Omental fat pad (tissue), 4 donors: Measurements from ENCODE around the gene GDAP1L1. TPM values are rescaled to one million over a fixed set of nuclear protein-coding genes. Genes with fewer than 3 reads are reported as not detected.
"Not testable (repeated sequence)": the region's sequence is repeated elsewhere in the genome, so short reads cannot be mapped to it uniquely, and the experiment has no call there.

ENCODE experiments used
- ATAC-seq: fragments of 150-250 bp; one replicate; pipeline ENCODE4 v1.9.1; 2016; ENCODE audit warnings: mild to moderate bottlenecking, moderate library complexity; ENCODE audit not compliant: low FRiP score
- DNase-seq: peaks from one replicate; pipeline ENCODE4 v3.0.0-alpha.2; 2019; ENCODE audit warnings: low spot score
- CTCF ChIP-seq, 3 donors: fragments of 450-650 bp; IDR thresholded peaks; one replicate each; pipeline ENCODE4 v1.5.1; 2016 to 2017; ENCODE audit warnings: antibody characterized with exemption in 3 of 3, mild to moderate bottlenecking in 3 of 3, moderate library complexity in 2 of 3
- total RNA-seq, 4 donors: library from RNA; depleted of rRNA; stranded (reverse); fragments of >200 nt; gene quantifications; one replicate each; pipeline ENCODE4 v1.1.0, GENCODE V29; 2016

GDAP1L1 gene
- total RNA-seq, 4 donors from 2014 or later: not detected

GRCh38 chr20:44284032-44284431 lies 36.9 kb downstream of the GDAP1L1 start:
- TF ChIP-seq CTCF (IDR thresholded peaks at IDR 0.05): no peak
- DNase-seq: no peak
- no peak for ATAC-seq

- ATAC-seq: no peak
- no peak for TF ChIP-seq CTCF (IDR thresholded peaks at IDR 0.05)
- no peak for DNase-seq
Observed at GRCh38 chr20:44287272-44288097, 40.4 kb downstream of the GDAP1L1 start.

GRCh38 chr20:44288252-44288651 lies 41.1 kb downstream of the GDAP1L1 start:
- DNase-seq (no peak), ATAC-seq (no peak)

GRCh38 chr20:44291754-44292153 lies 44.6 kb downstream of the GDAP1L1 start:
- no peak for TF ChIP-seq CTCF (IDR thresholded peaks at IDR 0.05)
- no peak for DNase-seq
- ATAC-seq: no peak

More at GRCh38 chr20:44288252-44288651, 41.1 kb downstream of the GDAP1L1 start:
- TF ChIP-seq CTCF (IDR thresholded peaks at IDR 0.05): no peak

GRCh38 chr20:44296011-44296410 lies 48.9 kb downstream of the GDAP1L1 start:
- no peak for DNase-seq
- no peak for ATAC-seq
- TF ChIP-seq CTCF (IDR thresholded peaks at IDR 0.05): no peak

GRCh38 chr20:44297721-44298120 lies 50.6 kb downstream of the GDAP1L1 start:
- no peak for ATAC-seq
- TF ChIP-seq CTCF (IDR thresholded peaks at IDR 0.05): no peak
- DNase-seq: no peak

- ATAC-seq, DNase-seq: not testable (repeated sequence)
Observed at GRCh38 chr20:44299011-44299535, 52.0 kb downstream of the GDAP1L1 start.
